ENCODE data around the gene STAT2. TPM values are rescaled to one million over a fixed set of nuclear protein-coding genes. Genes with fewer than 3 reads are reported as not detected.

STAT2 gene
- total and polyA plus RNA-seq, 10 of the 15 experiments (the other 5 are each of a cell fraction or from before 2014, with no cell fraction given): 16.9 to 106 (median 77.9) TPM

DNA sequence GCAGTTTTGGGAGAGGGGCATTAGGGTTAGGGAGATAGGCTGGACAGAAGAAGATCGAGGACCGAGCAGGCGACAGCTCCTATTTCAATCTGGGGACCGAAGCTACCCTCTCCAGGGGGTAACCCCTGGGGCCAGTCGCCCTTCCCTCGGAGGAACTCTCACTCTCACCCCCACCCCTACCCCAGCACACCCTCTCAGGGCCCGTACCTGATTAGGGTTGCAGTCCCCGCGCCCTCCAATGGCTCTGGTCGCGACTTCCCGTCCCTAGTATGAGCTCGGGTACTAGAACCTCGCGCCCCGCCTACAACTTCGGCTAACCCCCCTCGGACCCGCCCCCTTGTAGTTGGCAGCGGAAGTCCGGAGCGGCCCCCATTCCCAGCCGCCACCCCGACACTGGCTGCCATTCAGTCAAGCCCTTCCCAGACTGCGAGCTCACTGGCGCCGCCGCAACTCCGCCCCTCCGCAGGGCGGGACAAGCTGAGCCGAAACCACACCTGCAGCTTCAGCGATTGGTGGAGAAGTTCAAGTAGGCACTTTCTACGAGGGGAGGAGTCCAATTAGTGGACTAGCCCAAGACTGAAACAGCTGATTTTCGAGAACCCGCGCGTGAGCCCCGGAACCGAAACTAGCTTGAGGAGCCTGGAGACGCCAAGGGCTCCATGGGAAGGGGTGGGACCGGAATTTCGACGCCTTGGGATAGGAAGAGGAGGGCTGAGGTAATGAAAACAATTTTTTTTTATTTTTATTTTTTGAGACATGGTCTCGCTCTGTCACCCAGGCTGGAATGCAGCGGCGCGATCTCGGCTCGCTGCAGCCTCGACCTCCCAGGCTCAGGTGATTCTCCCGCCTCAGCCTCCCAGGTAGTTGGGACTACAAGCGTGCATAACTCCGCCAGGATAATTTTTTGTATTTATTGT, at the start of gene STAT2 (continued):
- no peak for TF ChIP-seq TCF7 (IDR thresholded peaks at IDR 0.05; ENCODE audit: borderline replicate concordance)
- no peak; the same call in 1 of the 2 replicates for TF ChIP-seq JUNB (IDR thresholded peaks at IDR 0.05)
- TF ChIP-seq NFYB (IDR thresholded peaks at IDR 0.05; ENCODE audit: insufficient read depth, low read depth, low read length): peak; percentile 89
- no peak for TF ChIP-seq NR2C2 (IDR thresholded peaks at IDR 0.05; ENCODE audit: borderline replicate concordance, control insufficient read depth, insufficient read length, low read depth)
- TF ChIP-seq, protein P1, sequence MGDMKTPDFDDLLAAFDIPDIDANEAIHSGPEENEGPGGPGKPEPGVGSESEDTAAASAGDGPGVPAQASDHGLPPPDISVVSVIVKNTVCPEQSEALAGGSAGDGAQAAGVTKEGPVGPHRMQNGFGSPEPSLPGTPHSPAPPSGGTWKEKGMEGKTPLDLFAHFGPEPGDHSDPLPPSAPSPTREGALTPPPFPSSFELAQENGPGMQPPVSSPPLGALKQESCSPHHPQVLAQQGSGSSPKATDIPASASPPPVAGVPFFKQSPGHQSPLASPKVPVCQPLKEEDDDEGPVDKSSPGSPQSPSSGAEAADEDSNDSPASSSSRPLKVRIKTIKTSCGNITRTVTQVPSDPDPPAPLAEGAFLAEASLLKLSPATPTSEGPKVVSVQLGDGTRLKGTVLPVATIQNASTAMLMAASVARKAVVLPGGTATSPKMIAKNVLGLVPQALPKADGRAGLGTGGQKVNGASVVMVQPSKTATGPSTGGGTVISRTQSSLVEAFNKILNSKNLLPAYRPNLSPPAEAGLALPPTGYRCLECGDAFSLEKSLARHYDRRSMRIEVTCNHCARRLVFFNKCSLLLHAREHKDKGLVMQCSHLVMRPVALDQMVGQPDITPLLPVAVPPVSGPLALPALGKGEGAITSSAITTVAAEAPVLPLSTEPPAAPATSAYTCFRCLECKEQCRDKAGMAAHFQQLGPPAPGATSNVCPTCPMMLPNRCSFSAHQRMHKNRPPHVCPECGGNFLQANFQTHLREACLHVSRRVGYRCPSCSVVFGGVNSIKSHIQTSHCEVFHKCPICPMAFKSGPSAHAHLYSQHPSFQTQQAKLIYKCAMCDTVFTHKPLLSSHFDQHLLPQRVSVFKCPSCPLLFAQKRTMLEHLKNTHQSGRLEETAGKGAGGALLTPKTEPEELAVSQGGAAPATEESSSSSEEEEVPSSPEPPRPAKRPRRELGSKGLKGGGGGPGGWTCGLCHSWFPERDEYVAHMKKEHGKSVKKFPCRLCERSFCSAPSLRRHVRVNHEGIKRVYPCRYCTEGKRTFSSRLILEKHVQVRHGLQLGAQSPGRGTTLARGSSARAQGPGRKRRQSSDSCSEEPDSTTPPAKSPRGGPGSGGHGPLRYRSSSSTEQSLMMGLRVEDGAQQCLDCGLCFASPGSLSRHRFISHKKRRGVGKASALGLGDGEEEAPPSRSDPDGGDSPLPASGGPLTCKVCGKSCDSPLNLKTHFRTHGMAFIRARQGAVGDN (IDR thresholded peaks at IDR 0.05): no peak
- TF ChIP-seq SPI1 (IDR thresholded peaks at IDR 0.05; ENCODE audit: borderline replicate concordance, insufficient read depth, low read depth, low read length): peak; percentile 39; the same call in 1 of the 2 replicates
- no peak for TF ChIP-seq RCOR1 (conservative IDR thresholded peaks at IDR 0.05; ENCODE audit: low read depth, low read length)
- TF ChIP-seq, protein P2, sequence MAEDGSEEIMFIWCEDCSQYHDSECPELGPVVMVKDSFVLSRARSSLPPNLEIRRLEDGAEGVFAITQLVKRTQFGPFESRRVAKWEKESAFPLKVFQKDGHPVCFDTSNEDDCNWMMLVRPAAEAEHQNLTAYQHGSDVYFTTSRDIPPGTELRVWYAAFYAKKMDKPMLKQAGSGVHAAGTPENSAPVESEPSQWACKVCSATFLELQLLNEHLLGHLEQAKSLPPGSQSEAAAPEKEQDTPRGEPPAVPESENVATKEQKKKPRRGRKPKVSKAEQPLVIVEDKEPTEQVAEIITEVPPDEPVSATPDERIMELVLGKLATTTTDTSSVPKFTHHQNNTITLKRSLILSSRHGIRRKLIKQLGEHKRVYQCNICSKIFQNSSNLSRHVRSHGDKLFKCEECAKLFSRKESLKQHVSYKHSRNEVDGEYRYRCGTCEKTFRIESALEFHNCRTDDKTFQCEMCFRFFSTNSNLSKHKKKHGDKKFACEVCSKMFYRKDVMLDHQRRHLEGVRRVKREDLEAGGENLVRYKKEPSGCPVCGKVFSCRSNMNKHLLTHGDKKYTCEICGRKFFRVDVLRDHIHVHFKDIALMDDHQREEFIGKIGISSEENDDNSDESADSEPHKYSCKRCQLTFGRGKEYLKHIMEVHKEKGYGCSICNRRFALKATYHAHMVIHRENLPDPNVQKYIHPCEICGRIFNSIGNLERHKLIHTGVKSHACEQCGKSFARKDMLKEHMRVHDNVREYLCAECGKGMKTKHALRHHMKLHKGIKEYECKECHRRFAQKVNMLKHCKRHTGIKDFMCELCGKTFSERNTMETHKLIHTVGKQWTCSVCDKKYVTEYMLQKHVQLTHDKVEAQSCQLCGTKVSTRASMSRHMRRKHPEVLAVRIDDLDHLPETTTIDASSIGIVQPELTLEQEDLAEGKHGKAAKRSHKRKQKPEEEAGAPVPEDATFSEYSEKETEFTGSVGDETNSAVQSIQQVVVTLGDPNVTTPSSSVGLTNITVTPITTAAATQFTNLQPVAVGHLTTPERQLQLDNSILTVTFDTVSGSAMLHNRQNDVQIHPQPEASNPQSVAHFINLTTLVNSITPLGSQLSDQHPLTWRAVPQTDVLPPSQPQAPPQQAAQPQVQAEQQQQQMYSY (CRISPR knock-in tag; IDR thresholded peaks at IDR 0.05): no peak
- no peak for TF ChIP-seq CEBPB (IDR thresholded peaks at IDR 0.05; ENCODE audit: borderline replicate concordance in 1 of 2, low read depth in 2 of 2, low read length in 2 of 2)

Measured in GM12878 (cell line).